Activated B cell treated with CpG ODN at 0.5 μM for 24 hours (primary cell): ENCODE measurements around the gene TTC29. TPM values are rescaled to one million over a fixed set of nuclear protein-coding genes. Genes with fewer than 3 reads are reported as not detected.
"Not testable (repeated sequence)": the region's sequence is repeated elsewhere in the genome, so short reads cannot be mapped to it uniquely, and the experiment has no call there.

Experiments
- ATAC-seq: fragments of 200-7000 bp; cut with Tn5 transposase; one replicate; pipeline ENCODE4 v1.10.0; 2021; ENCODE audit warnings: low read depth, mild to moderate bottlenecking, moderate library complexity
- CTCF ChIA-PET: fragments of 350-600 bp; sonication (Branson Sonifier 250); formaldehyde crosslinking; loops from one replicate; lab custom pipeline; 2021; ENCODE audit warnings: antibody characterized with exemption; lab: Charles Lee
- POLR2A ChIA-PET: fragments of 350-600 bp; sonication (Branson Sonifier 250); formaldehyde crosslinking; loops from one replicate; lab custom pipeline; 2021; ENCODE audit warnings: antibody characterized with exemption; lab: Charles Lee
- DNase-seq: peaks from one replicate; pipeline ENCODE4 v3.0.0; 2022
- H3K27ac Mint-ChIP-seq: one replicate; pipeline ENCODE4 v1.8.0; 2020; ENCODE audit warnings: mixed read lengths
- H3K27me3 Mint-ChIP-seq: one replicate; pipeline ENCODE4 v1.8.0; 2021; ENCODE audit warnings: mixed read lengths
- H3K36me3 Mint-ChIP-seq: one replicate; pipeline ENCODE4 v1.8.0; 2021; ENCODE audit warnings: low read depth, mixed read lengths
- H3K4me1 Mint-ChIP-seq: one replicate; pipeline ENCODE4 v1.8.0; 2021; ENCODE audit warnings: mixed read lengths
- H3K4me3 Mint-ChIP-seq: one replicate; pipeline ENCODE4 v1.8.0; 2020; ENCODE audit warnings: mild to moderate bottlenecking, mixed read lengths
- H3K9me3 Mint-ChIP-seq: one replicate; pipeline ENCODE4 v1.8.0; 2020; ENCODE audit warnings: mixed read lengths
- intact Hi-C: fragments of 100-400 bp; cut with micrococcal nuclease; formaldehyde crosslinking; loops from one replicate; pipeline ENCODE4 v1.15.1; 2024
- total RNA-seq: library from RNA; stranded (reverse); gene quantifications from 2 replicates; pipeline ENCODE4 v1.2.3, GENCODE V29; 2022
- TF ChIP-seq, protein P1 (sequence below): fragments of 200-600 bp; IDR thresholded peaks from one replicate; pipeline ENCODE4 v1.8.0; 2022; ENCODE audit warnings: antibody characterized with exemption, mild to moderate bottlenecking

Gene TTC29
- total RNA-seq, 1 donor from 2014 or later: not detected

DNA sequence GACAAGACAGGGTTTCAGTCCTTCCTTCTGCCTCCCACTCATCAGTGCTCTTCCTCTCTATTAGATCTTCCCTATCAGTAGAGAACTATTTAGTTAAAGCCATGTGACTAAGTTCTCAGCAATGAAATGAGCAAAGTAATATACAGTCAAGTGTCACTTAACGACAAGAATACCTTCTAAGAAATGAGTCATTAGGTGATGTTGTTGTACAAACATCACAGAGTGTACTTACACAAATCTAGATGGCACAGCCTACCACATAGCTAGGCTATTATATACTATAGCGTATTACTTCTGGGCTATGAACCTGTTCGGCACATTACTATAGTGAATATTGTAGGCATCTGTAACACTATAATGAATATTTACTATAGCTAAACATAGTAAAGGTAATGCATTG lies 235.7 kb downstream of the TTC29 start:
- no peaks in the 10 kb centered on the region for H3K27me3 Mint-ChIP-seq
- TF ChIP-seq, protein P1, sequence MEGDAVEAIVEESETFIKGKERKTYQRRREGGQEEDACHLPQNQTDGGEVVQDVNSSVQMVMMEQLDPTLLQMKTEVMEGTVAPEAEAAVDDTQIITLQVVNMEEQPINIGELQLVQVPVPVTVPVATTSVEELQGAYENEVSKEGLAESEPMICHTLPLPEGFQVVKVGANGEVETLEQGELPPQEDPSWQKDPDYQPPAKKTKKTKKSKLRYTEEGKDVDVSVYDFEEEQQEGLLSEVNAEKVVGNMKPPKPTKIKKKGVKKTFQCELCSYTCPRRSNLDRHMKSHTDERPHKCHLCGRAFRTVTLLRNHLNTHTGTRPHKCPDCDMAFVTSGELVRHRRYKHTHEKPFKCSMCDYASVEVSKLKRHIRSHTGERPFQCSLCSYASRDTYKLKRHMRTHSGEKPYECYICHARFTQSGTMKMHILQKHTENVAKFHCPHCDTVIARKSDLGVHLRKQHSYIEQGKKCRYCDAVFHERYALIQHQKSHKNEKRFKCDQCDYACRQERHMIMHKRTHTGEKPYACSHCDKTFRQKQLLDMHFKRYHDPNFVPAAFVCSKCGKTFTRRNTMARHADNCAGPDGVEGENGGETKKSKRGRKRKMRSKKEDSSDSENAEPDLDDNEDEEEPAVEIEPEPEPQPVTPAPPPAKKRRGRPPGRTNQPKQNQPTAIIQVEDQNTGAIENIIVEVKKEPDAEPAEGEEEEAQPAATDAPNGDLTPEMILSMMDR: no peak
- no peaks in the 10 kb centered on the region for H3K4me1 Mint-ChIP-seq
- no peak overlapping the region for H3K27ac Mint-ChIP-seq
- CTCF ChIA-PET: no interaction called here
- H3K36me3 Mint-ChIP-seq: no peaks in the 10 kb centered on the region
- intact Hi-C loops: no loop called here
- H3K9me3 Mint-ChIP-seq: no peaks in the 10 kb centered on the region
- no peak for DNase-seq
- H3K4me3 Mint-ChIP-seq: no peak overlapping the region
- POLR2A ChIA-PET: no interaction called here
- ATAC-seq: no peak

DNA sequence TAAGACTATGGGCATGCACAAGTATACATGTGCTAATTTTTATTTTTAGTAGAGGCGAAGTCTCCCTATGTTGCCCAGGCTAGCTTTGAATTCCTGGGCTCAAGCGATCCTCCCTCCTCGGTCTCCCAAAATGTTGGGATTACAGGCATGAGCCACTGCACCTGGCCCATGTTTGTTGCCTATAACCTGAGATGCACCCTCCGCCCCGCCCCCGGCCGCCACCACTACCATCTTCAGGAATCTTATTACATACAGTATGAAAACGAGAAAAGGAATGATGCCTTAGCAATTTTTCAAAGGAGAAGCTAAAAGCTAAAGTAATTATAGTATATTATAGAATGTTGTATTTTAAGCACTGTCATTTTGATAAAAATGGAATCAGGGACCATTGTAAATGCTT lies 245.8 kb downstream of the TTC29 start:
- TF ChIP-seq, protein P1: no peak
- no peaks in the 10 kb centered on the region for H3K36me3 Mint-ChIP-seq
- no peak for ATAC-seq
- H3K9me3 Mint-ChIP-seq: peaks cover 3% of the 10 kb centered on the region
- H3K4me1 Mint-ChIP-seq: no peaks in the 10 kb centered on the region
- no peak for DNase-seq
- H3K4me3 Mint-ChIP-seq: no peak overlapping the region
- intact Hi-C loops: no loop called here
- no peaks in the 10 kb centered on the region for H3K27me3 Mint-ChIP-seq
- ChIA-PET POLR2A (no interaction called here), CTCF (no interaction called here)
- H3K27ac Mint-ChIP-seq: no peak overlapping the region

DNA sequence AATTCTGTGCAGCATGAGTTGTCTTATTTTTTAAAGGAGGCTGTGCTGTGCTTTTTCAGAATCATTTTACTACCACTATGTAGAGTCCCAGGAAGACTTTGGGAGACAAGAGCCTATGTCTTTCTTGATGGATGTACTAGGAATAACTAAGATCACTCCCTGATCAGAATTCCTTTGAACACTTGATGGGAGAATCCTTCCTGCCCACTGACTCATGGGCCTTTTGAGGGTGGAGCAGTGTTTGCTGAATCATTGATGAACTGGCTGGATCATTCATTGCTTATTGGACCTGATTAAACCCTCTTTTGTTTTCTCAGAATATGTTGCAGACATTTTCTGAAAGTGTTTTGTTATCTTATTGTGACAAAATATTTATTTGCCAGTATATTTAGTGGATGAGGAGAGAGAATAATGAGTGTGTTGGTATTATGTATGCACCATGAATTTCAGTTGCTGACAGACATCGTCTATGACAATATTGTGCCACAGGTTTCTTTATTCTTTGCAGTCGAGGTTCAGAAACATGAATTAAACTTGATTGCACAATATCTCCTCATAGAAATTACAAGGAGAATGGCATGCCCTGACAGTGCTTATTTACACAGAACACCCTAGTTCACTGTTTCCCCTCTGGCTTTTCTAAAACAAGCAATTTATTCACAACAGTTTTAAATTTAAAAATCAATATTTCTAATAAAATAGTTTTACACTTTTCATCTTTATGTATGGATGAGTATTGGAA lies 270.7 kb downstream of the TTC29 start:
- Mint-ChIP-seq H3K4me3 (no peak overlapping the region), H3K4me1 (no peaks in the 10 kb centered on the region), H3K36me3 (no peaks in the 10 kb centered on the region), H3K27ac (no peak overlapping the region), H3K27me3 (peaks cover 2% of the 10 kb centered on the region), H3K9me3 (peaks cover 2% of the 10 kb centered on the region)
- ChIA-PET CTCF (no interaction called here), POLR2A (no interaction called here)
- ATAC-seq (no peak), DNase-seq (no peak)
- TF ChIP-seq, protein P1: no peak
- intact Hi-C loops: no loop called here

DNA sequence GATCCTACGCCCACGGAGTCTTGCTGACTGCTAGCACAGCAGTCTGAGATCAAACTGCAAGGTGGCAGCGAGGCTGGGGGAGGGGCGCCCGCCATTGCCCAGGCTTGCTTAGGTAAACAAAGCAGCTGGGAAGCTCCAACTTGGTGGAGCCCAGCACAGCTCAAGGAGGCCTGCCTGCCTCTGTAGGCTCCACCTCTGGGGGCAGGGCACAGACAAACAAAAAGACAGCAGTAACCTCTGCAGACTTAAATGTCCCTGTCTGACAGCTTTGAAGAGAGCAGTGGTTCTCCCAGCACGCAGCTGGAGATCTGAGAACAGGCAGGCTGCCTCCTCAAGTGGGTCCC lies 281.7 kb downstream of the TTC29 start:
- intact Hi-C loops, H3K27ac Mint-ChIP-seq, DNase-seq, ATAC-seq, H3K4me1 Mint-ChIP-seq, CTCF ChIA-PET, H3K9me3 Mint-ChIP-seq, H3K4me3 Mint-ChIP-seq, H3K36me3 Mint-ChIP-seq: not testable (repeated sequence)
- H3K27me3 Mint-ChIP-seq: peaks cover 12% of the 10 kb centered on the region
- POLR2A ChIA-PET: interaction anchor here (0.7 kb wide), 1 partner anchor 245 kb away, joined by 7 read pairs; no protein-coding TSS in a partner anchor

DNA sequence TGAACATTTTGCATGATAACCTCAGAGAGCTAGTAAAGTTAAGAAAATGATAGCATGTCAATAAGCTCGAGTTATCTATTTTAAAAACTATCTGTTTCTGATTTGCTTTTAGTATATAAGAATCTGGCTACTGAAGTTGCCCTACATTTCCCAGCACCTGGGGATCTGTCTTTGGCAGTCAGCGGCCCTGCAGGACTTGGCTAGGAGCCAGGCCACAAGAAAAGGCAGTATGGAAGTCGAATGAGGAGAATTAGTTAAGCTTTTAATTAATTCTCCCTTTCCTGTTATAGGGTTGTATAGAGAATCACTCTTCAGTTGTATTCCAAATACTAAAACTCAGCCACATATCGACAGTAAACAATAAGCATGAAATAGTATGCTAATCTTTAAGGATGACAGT lies 284.3 kb downstream of the TTC29 start:
- intact Hi-C loops: no loop called here
- Mint-ChIP-seq H3K4me1 (no peaks in the 10 kb centered on the region), H3K9me3 (no peaks in the 10 kb centered on the region), H3K36me3 (no peaks in the 10 kb centered on the region), H3K27ac (no peak overlapping the region), H3K27me3 (peaks cover 27% of the 10 kb centered on the region), H3K4me3 (no peak overlapping the region)
- TF ChIP-seq, protein P1: no peak
- POLR2A ChIA-PET: no interaction called here
- no peak for DNase-seq
- CTCF ChIA-PET: no interaction called here
- no peak for ATAC-seq
